T-helper 17 cell (primary cell): ENCODE data around the gene SNAPC2. TPM values are rescaled to one million over a fixed set of nuclear protein-coding genes. Genes with fewer than 3 reads are reported as not detected.
A peak's percentile ranks its signal among the peaks of the same experiment; 100 is the strongest.

Source experiments
- ATAC-seq: fragments of 150-1000 bp; cut with Tn5 transposase; 2 replicates; pipeline ENCODE4 v1.10.0; 2021; ENCODE audit warnings: mild to moderate bottlenecking, moderate library complexity
- DNase-seq, 3 donors: peaks; one replicate each; pipeline versions ENCODE4 v3.0.0 to v3.0.0-alpha.2; 2020 to 2021
- H3K9me3 ChIP-seq: one replicate; pipeline ENCODE4 v1.7.0; 2013; ENCODE audit warnings: low read length, mild to moderate bottlenecking; ENCODE audit not compliant: control insufficient read depth, poor library complexity, severe bottlenecking
- H3K27ac Mint-ChIP-seq: one replicate; pipeline ENCODE4 v1.8.0; 2022; ENCODE audit warnings: mild to moderate bottlenecking, moderate library complexity, mixed read lengths
- H3K27me3 Mint-ChIP-seq: one replicate; pipeline ENCODE4 v1.8.0; 2022; ENCODE audit warnings: mixed read lengths
- H3K36me3 Mint-ChIP-seq: one replicate; pipeline ENCODE4 v1.8.0; 2022; ENCODE audit warnings: low read depth, mixed read lengths
- H3K4me1 Mint-ChIP-seq: one replicate; pipeline ENCODE4 v1.8.0; 2022; ENCODE audit warnings: mild to moderate bottlenecking, mixed read lengths
- H3K4me3 Mint-ChIP-seq: one replicate; pipeline ENCODE4 v1.8.0; 2022; ENCODE audit warnings: mild to moderate bottlenecking, moderate library complexity, mixed read lengths
- total RNA-seq, 4 donors: library from RNA in 2 of 4; stranded (reverse) in 2 of 4; gene quantifications; one replicate each; pipeline ENCODE4 v1.2.3 and lab custom pipeline; 2022 to 2026

Gene SNAPC2
- total RNA-seq, 2 donors from 2014 or later = 12.6 to 16.0 TPM

DNA sequence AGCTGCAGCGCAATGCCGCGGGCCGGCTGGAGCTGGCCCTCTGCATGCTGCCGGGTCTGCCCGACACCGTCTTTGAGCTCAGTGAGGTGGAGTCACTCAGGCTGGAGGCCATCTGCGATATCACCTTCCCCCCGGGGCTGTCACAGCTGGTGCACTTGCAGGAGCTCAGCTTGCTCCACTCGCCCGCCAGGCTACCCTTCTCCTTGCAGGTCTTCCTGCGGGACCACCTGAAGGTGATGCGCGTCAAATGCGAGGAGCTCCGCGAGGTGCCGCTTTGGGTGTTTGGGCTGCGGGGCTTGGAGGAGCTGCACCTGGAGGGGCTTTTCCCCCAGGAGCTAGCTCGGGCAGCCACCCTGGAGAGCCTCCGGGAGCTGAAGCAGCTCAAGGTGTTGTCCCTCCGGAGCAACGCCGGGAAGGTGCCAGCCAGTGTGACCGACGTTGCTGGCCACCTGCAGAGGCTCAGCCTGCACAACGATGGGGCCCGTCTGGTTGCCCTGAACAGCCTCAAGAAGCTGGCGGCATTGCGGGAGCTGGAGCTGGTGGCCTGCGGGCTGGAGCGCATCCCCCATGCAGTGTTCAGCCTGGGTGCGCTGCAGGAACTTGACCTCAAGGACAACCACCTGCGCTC lies 20.3 kb upstream of the SNAPC2 start:
- H3K4me1 Mint-ChIP-seq = peaks cover 11% of the 10 kb centered on the region
- no peak for DNase-seq
- H3K27ac Mint-ChIP-seq = no peak overlapping the region
- ATAC-seq = no peak
- no peaks in the 10 kb centered on the region for H3K36me3 Mint-ChIP-seq
- H3K9me3 ChIP-seq = no peaks in the 10 kb centered on the region
- H3K27me3 Mint-ChIP-seq = peaks cover 6% of the 10 kb centered on the region
- H3K4me3 Mint-ChIP-seq = no peak overlapping the region

DNA sequence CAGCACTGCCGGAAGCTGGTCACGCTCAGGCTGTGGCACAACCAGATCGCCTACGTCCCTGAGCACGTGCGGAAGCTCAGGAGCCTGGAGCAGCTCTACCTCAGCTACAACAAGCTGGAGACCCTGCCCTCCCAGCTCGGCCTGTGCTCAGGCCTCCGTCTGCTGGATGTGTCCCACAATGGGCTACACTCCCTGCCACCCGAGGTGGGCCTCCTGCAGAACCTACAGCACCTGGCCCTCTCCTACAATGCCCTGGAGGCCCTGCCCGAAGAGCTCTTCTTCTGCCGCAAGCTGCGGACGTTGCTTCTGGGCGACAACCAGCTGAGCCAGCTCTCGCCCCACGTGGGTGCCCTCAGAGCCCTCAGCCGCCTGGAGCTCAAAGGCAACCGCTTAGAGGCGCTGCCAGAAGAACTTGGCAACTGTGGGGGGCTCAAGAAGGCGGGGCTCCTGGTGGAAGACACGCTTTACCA lies 19.7 kb upstream of the SNAPC2 start:
- H3K36me3 Mint-ChIP-seq = no peaks in the 10 kb centered on the region
- no peak for ATAC-seq
- no peaks in the 10 kb centered on the region for H3K9me3 ChIP-seq
- H3K4me3 Mint-ChIP-seq = no peak overlapping the region
- H3K27me3 Mint-ChIP-seq = peaks cover 3% of the 10 kb centered on the region
- no peak overlapping the region for H3K27ac Mint-ChIP-seq
- peaks cover 14% of the 10 kb centered on the region for H3K4me1 Mint-ChIP-seq
- no peak for DNase-seq

DNA sequence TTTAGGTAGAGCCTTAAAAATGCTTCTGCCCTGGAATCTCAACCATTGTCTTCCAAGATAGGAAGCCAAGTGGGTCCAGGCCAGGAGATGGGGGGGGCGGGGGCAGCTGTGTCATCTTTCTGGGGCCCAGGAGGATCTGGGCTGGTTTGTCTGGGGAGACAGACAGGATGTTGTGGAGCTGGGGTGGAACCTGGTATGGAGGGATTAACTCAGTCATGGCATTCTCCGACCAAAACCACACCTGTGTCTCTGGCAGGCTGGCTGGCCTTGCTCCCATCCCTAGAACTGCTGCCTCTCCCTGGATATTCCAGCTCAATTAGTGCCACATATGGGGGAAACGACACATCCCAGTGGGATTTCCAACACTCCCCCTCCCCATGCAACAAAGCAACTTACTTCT lies 19.2 kb upstream of the SNAPC2 start:
- no peaks in the 10 kb centered on the region for H3K27me3 Mint-ChIP-seq
- no peaks in the 10 kb centered on the region for H3K9me3 ChIP-seq
- DNase-seq = no peak
- H3K4me3 Mint-ChIP-seq = no peak overlapping the region
- H3K4me1 Mint-ChIP-seq = peaks cover 17% of the 10 kb centered on the region
- H3K36me3 Mint-ChIP-seq = no peaks in the 10 kb centered on the region
- no peak overlapping the region for H3K27ac Mint-ChIP-seq
- no peak for ATAC-seq

DNA sequence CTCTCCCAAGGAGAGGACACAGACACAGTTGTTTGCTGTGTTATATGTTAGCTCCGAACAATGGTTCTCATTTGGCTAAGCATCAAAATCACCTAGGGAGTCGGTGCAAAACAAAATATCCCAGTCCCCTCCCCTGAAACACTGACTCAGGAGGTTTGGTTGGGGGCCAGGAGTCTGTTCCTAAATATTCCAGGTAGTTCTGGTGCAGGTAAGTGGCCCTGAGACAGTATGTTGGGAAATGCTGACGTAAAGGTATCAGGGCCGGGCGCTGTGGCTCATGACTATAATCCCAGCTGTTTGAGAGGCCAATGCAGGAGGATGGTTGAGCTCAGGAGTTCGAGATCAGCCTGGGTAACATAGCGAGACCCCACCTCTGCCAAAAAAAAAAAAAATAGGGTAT lies 18.8 kb upstream of the SNAPC2 start:
- H3K27me3 Mint-ChIP-seq = no peaks in the 10 kb centered on the region
- ATAC-seq = no peak
- H3K9me3 ChIP-seq = no peaks in the 10 kb centered on the region
- H3K27ac Mint-ChIP-seq = no peak overlapping the region
- peaks cover 17% of the 10 kb centered on the region for H3K4me1 Mint-ChIP-seq
- no peaks in the 10 kb centered on the region for H3K36me3 Mint-ChIP-seq
- DNase-seq = no peak
- H3K4me3 Mint-ChIP-seq = no peak overlapping the region

DNA sequence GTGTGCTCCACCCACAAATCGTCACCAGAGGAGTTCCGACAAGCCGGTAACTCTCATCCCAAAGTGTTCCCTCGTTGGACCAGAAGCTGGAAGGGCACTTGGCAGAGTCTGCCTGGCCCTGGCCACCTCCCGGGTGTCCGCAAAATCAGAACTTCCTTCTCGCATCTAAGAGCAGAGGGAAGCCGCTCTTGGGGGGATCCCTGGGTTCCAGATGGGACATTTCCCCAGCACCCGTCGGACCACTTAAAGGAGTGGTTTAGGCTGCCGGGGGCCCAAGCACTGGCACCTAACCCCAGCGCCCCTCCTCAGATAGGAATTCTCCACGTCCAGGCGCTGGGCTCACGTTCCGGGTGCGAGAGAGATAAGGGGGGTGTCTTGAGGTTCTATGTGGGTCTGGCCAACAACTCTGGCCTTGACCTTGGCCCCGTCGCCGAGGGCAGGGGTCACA lies 17.3 kb upstream of the SNAPC2 start:
- DNase-seq = no peak
- no peak for ATAC-seq
- no peaks in the 10 kb centered on the region for H3K9me3 ChIP-seq

DNA sequence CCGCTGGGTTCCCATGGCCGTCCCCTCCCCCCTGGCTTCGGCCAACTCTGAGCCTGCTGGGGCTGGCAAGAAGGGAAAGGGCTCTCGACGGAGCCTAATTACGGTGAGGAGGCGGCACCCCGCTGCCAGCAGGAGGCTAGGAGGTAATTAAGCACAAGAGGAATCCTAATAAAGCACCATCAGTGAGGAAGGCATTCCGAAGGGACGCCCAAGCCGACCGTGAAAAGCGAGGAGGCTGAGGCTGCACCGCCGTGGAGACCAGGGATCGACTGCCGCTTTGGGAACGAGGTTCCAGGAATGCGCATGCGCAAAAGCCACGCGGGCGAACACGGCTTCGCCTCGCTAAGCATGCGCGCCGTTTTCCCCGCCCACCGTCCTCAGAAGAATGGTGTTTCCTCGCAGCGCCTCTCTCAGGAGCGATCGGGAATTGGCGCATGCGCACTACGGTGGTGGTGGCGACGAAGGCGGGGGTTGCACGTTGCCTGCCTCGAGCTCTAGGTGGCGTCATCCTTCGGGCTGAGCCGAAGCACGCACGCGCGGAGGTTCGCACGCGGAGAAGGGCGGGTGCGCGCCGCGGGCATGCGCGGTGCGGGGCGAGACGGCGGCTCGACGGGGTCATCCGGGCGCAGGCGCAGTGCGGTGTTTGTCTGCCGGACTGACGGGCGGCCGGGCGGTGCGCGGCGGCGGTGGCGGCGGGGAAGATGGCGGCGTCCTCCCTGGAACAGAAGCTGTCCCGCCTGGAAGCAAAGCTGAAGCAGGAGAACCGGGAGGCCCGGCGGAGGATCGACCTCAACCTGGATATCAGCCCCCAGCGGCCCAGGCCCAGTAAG lies 16.7 kb upstream of the SNAPC2 start, which contains the start of gene MAP2K7:
MAP2K7 (plus strand) TSS at position 634 of the 830 bp plus-strand sequence; CDS start at position 702, 68 bp downstream.
- H3K4me1 Mint-ChIP-seq = peaks cover 20% of the 10 kb centered on the region
- ATAC-seq (peak; percentile 86), DNase-seq (peak; percentile 100)
- H3K4me3 Mint-ChIP-seq = peak within 1 kb of the TSS; percentile 91
- no peaks in the 10 kb centered on the region for H3K36me3 Mint-ChIP-seq
- H3K27ac Mint-ChIP-seq = peak within 1 kb of the TSS; percentile 97
- H3K27me3 Mint-ChIP-seq = no peaks in the 10 kb centered on the region
- H3K9me3 ChIP-seq = no peaks in the 10 kb centered on the region

More for the DNA sequence above, 17.3 kb upstream of the SNAPC2 start:
- H3K27me3 Mint-ChIP-seq = no peaks in the 10 kb centered on the region
- peaks cover 20% of the 10 kb centered on the region for H3K4me1 Mint-ChIP-seq
- no peaks in the 10 kb centered on the region for H3K36me3 Mint-ChIP-seq
- H3K4me3 Mint-ChIP-seq = peak overlapping the region; percentile 90
- H3K27ac Mint-ChIP-seq = peak overlapping the region; percentile 97

DNA sequence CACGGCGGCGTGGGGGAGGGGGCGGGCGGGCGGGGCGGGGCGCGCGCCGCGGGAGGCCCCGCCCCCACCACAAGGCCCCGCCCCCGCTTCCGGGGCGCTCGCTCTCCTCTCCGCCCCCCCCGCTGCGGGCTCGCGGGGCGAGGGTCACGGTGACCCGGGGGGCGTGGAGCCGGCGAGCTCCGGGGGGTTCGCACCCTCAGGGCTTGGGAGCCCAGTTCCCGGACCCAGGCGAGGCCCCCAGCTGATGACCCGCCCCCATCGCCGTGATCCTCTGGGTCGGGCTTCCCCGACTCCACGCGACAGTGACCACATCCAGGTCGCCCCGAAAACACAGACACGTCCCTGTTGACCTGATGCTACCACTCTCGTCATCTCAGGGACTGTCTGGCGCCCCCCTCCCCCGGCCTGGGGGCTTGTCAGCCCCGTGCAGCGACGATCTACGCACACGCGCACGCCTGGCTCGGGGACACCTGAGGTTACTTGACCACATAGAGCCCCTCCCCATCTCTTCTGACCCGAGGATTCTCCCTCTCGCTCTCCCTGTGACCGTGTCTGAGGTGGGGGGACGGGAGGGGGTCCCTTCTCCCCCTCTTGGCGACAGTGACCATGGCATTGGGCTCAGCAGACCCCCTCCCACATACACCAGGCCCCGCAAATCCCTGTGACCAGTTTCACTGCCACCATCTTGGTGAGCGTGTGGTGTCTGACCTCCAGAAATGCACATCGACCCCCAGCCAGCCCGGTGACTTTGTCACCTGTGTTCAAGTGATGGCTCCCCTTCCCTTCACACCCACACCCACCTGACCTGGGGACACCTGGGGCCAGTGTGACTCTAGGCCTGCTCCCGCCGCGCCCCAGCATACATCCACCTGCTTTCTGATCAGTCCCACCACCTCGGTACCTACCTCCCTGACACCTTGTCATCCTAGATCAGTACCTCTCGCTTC lies 15.8 kb upstream of the SNAPC2 start:
- H3K27ac Mint-ChIP-seq = peak overlapping the region; percentile 97
- peak; percentile 68 for ATAC-seq
- peak; percentile 70 to 75 (median 70) for DNase-seq
- no peaks in the 10 kb centered on the region for H3K36me3 Mint-ChIP-seq
- H3K9me3 ChIP-seq = no peaks in the 10 kb centered on the region
- no peaks in the 10 kb centered on the region for H3K27me3 Mint-ChIP-seq
- peak overlapping the region; percentile 91 for H3K4me3 Mint-ChIP-seq
- peaks cover 20% of the 10 kb centered on the region for H3K4me1 Mint-ChIP-seq

DNA sequence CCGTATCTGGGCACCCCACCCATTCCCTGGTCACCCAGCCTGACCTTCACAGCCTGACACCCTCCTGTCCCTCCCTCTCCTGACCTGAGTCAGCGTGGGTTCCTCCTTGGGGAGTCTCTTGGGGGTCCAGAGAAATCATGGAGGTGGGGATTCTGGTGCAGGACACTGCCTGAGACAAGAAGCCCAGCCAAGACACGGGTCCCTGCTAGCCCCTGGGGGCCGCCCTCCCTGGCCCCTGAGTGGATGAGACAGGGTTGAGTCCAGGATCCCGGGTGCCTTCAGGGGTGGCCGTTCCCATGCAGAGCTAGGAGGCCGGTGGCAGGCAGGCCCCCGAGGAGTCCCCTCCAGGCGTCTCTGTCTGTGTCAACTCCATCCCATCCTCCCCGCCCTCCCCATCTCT lies 14.9 kb upstream of the SNAPC2 start:
- peak overlapping the region; percentile 97 for H3K27ac Mint-ChIP-seq
- DNase-seq (no peak), ATAC-seq (no peak)
- H3K36me3 Mint-ChIP-seq = no peaks in the 10 kb centered on the region
- peak overlapping the region; percentile 91 for H3K4me3 Mint-ChIP-seq
- no peaks in the 10 kb centered on the region for H3K9me3 ChIP-seq
- peaks cover 20% of the 10 kb centered on the region for H3K4me1 Mint-ChIP-seq
- H3K27me3 Mint-ChIP-seq = no peaks in the 10 kb centered on the region

DNA sequence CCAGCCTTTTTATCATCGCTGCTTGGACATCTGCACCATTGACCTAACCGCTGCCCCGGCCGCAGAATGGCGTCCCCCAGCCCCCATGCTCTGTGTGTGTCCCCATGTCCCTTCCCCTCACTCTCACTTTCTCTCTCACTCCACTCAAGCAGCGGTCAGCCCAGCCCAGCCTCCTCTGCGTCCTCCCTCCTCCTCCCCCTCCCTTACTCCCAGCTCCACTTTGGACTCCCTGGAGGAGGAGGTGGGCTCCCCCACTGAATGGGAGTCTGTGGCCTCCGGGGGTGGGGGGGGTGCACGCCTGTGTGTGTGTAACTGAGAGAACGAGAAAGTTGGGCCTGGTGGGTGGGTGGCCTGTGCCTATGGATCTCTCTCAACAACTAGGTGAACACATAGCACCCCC lies 14.3 kb upstream of the SNAPC2 start:
- peaks cover 22% of the 10 kb centered on the region for H3K4me1 Mint-ChIP-seq
- peak overlapping the region; percentile 97 for H3K27ac Mint-ChIP-seq
- ATAC-seq (no peak), DNase-seq (no peak)
- no peaks in the 10 kb centered on the region for H3K9me3 ChIP-seq
- peak overlapping the region; percentile 76 for H3K4me3 Mint-ChIP-seq
- H3K36me3 Mint-ChIP-seq = no peaks in the 10 kb centered on the region
- H3K27me3 Mint-ChIP-seq = no peaks in the 10 kb centered on the region

DNA sequence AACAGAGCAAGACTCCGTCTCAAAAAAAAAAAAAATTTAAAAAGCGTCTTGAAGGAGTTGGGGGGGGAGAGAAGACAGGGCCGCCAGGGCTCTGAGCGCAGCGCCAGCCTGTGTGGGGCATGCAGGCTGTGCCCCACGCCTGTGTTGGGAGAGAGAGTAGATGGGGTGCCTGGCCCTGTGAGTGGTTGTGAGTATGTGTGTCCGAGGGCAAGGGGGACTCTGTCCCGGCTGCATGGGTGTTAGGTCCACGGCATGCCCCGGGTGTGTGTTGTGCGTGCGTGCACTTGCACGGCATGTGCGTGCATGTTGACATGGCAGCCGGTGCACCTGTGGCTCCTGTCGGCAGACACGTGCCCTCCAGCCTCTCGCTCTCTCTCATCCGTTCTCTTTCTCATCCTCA lies 13.0 kb upstream of the SNAPC2 start:
- no peak for ATAC-seq
- no peaks in the 10 kb centered on the region for H3K9me3 ChIP-seq
- no peak overlapping the region for H3K27ac Mint-ChIP-seq
- peak overlapping the region; percentile 9 for H3K4me3 Mint-ChIP-seq
- peaks cover 22% of the 10 kb centered on the region for H3K4me1 Mint-ChIP-seq
- peaks cover 7% of the 10 kb centered on the region for H3K36me3 Mint-ChIP-seq
- no peak for DNase-seq
- no peaks in the 10 kb centered on the region for H3K27me3 Mint-ChIP-seq

DNA sequence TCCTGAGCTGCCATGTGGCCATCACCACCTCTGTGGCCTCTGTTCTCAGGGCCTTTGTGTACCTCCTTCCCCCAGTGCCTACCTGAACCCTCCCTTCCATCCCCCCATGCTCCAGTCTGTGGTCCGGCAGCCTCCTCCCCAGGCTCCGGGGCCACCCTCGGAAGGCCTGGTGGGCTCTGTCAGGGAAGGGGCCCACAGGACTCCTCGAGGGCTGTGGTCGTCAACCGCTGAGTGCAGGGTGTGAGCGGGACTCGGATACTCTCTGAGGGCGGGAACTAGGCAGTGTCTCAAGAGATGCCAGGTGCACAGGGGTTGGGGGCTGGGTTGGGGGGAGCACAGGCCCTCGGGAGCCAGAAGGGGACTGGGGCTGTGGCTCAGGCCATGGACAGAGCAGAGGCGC lies 12.6 kb upstream of the SNAPC2 start:
- ATAC-seq = no peak
- DNase-seq = no peak
- no peak overlapping the region for H3K27ac Mint-ChIP-seq
- H3K4me1 Mint-ChIP-seq = peaks cover 22% of the 10 kb centered on the region
- H3K27me3 Mint-ChIP-seq = no peaks in the 10 kb centered on the region
- no peak overlapping the region for H3K4me3 Mint-ChIP-seq
- H3K36me3 Mint-ChIP-seq = peaks cover 7% of the 10 kb centered on the region
- H3K9me3 ChIP-seq = no peaks in the 10 kb centered on the region

DNA sequence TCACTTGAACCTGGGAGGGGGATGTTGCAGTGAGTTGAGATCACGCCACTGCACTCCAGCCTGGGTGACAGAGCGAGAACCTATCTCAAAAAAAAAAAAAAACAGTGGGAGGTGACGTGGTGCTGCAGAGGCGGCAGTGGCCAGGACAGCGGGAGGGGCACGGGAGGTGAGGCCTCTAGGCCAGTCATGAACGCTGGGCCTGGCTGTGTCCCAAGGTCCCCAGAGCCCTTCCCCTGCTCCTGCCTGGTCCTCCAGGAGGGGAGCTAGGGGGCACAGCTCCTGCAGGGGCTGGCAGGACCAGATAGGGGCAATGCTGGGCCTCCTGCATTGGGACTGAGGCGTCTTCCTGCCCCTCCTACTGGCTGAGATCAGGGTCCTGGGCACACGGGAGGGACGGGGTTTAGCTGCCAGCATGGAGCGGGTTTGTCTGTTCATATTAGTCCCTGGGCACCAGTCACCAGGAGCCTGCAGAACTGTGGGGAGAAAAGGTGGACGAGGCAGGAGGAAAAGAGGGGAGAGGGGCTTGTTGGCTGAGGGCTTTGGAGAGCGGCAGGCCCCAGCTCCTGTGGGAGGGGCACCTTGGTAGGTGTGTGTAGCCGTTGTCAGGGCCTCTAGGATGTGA lies 11.9 kb upstream of the SNAPC2 start:
- no peak overlapping the region for H3K4me3 Mint-ChIP-seq
- H3K4me1 Mint-ChIP-seq = peaks cover 26% of the 10 kb centered on the region
- H3K36me3 Mint-ChIP-seq = peaks cover 11% of the 10 kb centered on the region
- DNase-seq (no peak), ATAC-seq (no peak)
- no peak overlapping the region for H3K27ac Mint-ChIP-seq
- H3K27me3 Mint-ChIP-seq = no peaks in the 10 kb centered on the region
- H3K9me3 ChIP-seq = no peaks in the 10 kb centered on the region
